Activated CD4-positive, alpha-beta T cell treated with anti-CD3 and anti-CD28 coated beads, Interleukin-2, amount 10 ng/mL, durations not matched to agents 7 days and 5 days (primary cell): ENCODE measurements around the gene SORCS2. TPM values are rescaled to one million over a fixed set of nuclear protein-coding genes. Genes with fewer than 3 reads are reported as not detected.

Experiments
- CTCF ChIA-PET: fragments of 350-600 bp; sonication (Branson Sonifier 250); formaldehyde crosslinking; loops from one replicate; lab custom pipeline; 2021; ENCODE audit warnings: antibody characterized with exemption; lab: Charles Lee
- POLR2A ChIA-PET: fragments of 350-600 bp; sonication (Branson Sonifier 250); formaldehyde crosslinking; loops from one replicate; lab custom pipeline; 2021; ENCODE audit warnings: antibody characterized with exemption; lab: Charles Lee
- DNase-seq: peaks from one replicate; pipeline ENCODE4 v3.0.0-alpha.2; 2020
- H3K27ac Mint-ChIP-seq: one replicate; pipeline ENCODE4 v1.8.0; 2021; ENCODE audit warnings: mild to moderate bottlenecking, moderate library complexity, mixed read lengths
- H3K27me3 Mint-ChIP-seq: one replicate; pipeline ENCODE4 v1.8.0; 2021; ENCODE audit warnings: mixed read lengths
- H3K36me3 Mint-ChIP-seq: one replicate; pipeline ENCODE4 v1.8.0; 2021; ENCODE audit warnings: low read depth, mixed read lengths
- H3K4me1 Mint-ChIP-seq: one replicate; pipeline ENCODE4 v1.8.0; 2021; ENCODE audit warnings: mixed read lengths
- H3K4me3 Mint-ChIP-seq: one replicate; pipeline ENCODE4 v1.8.0; 2021; ENCODE audit warnings: mild to moderate bottlenecking, moderate library complexity, mixed read lengths
- H3K9me3 Mint-ChIP-seq: one replicate; pipeline ENCODE4 v1.8.0; 2021; ENCODE audit warnings: mixed read lengths
- total RNA-seq, 2 experiments: library from RNA; stranded (reverse); gene quantifications; one replicate each; pipeline ENCODE4 v1.2.3, GENCODE V29; 2021

SORCS2 gene
- total RNA-seq, 2 experiments from 2014 or later: not detected

DNA sequence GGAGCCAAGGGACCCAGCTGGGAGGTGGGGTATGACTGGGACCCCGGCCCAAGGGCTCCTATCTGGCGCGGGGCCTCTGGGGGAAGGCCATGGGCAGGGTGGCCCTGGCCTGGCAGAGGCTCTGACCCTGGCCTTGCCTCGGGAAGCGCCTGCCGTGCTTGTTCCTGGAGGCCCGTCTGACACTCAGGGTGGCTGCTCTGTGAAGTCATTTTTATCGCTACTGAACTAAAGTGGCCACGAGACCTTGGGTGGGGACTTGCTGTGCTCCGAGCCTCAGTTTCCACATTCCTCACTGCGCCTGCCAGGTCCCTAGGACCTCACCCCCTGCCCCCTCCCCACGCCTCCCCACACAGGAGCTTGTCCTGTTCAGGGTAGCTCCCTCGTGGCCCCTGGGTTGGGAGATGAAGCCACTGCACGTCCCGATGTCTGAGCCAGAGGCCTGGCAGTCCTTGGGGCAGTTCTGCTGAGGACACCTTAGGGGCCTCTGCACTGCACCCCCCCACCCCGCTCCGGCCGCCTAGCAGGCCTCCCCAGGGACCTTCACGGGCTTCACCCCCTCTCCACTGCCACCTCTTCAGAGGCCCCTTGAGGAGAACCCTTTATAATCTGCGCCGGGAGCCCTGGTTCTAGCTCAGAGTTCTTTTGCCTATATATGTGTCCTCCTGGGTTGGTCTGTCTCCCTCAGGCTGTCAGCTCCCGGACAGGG lies 639 bp upstream of the SORCS2 start:
- no peaks in the 10 kb centered on the region for H3K9me3 Mint-ChIP-seq
- DNase-seq: no peak
- no peaks in the 10 kb centered on the region for H3K36me3 Mint-ChIP-seq
- H3K4me1 Mint-ChIP-seq: no peaks in the 10 kb centered on the region
- H3K27me3 Mint-ChIP-seq: peaks cover 36% of the 10 kb centered on the region
- CTCF ChIA-PET: interaction anchor here (1.3 kb wide), 1 partner anchor 778 kb away, joined by 3 read pairs; no protein-coding TSS in a partner anchor
- H3K4me3 Mint-ChIP-seq: peak overlapping the region; percentile 56
- no peak overlapping the region for H3K27ac Mint-ChIP-seq
- POLR2A ChIA-PET: no interaction called here

GRCh38 chr4:7193030-7193958 lies 956 bp downstream of the SORCS2 start:
- no peak for DNase-seq
- H3K36me3 Mint-ChIP-seq: no peaks in the 10 kb centered on the region
- no peak overlapping the region for H3K4me3 Mint-ChIP-seq
- H3K27ac Mint-ChIP-seq: no peak overlapping the region
- CTCF ChIA-PET: no interaction called here
- POLR2A ChIA-PET: no interaction called here
- H3K9me3 Mint-ChIP-seq: no peaks in the 10 kb centered on the region
- peaks cover 37% of the 10 kb centered on the region for H3K27me3 Mint-ChIP-seq
- H3K4me1 Mint-ChIP-seq: no peaks in the 10 kb centered on the region

DNA sequence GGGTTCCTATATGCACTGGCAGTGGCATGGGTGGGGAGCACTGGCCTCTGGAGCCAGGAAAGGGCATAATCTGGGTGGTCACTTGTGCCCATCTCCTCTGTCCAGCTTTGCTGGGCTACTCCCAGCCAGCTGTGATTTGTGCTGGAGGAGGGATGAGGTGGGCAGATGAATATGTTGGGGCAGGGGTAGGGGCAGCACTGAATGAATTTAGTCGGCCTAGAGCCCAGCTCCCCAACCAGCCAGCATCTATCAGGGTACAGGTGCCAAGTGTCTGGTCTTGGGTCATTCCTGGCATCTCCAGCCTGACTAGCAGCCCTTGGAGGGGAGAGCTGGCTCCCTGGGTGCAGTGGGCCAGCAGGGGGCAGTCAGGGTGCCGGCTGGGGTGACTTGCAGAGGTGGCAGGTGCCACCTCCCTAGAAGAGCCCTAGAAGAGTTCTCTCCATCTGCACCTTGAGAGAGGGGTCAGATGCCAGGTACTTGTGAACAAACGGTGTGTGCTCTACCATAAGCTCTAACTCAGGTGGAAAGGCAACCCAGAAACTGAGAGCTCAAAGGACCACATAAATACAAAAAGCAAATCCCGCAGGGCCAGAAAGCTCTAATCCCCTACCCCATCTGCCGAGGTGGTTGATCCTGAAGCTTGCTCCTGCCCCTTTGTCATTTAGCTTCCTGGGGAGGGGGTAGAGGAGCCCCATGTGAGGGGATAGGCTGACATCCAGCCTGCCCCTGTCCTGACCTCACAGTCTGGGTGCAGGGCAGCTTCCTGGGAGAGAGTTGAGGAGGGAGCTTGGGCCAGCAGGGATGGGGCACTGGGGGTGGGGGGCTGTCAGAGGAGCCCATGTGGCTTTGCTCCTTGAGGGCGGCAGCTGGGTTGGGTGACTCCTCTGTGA lies 2.2 kb downstream of the SORCS2 start:
- POLR2A ChIA-PET: no interaction called here
- CTCF ChIA-PET: interaction anchor here (0.5 kb wide), 1 partner anchor 829 kb away, joined by 3 read pairs; no protein-coding TSS in a partner anchor
- no peak overlapping the region for H3K4me3 Mint-ChIP-seq
- no peaks in the 10 kb centered on the region for H3K9me3 Mint-ChIP-seq
- DNase-seq: no peak
- no peaks in the 10 kb centered on the region for H3K36me3 Mint-ChIP-seq
- no peaks in the 10 kb centered on the region for H3K4me1 Mint-ChIP-seq
- peaks cover 35% of the 10 kb centered on the region for H3K27me3 Mint-ChIP-seq
- H3K27ac Mint-ChIP-seq: no peak overlapping the region

GRCh38 chr4:7195141-7195515 lies 2.8 kb downstream of the SORCS2 start:
- CTCF ChIA-PET: interaction anchor here (0.5 kb wide), 1 partner anchor 828 kb away, joined by 3 read pairs; no protein-coding TSS in a partner anchor
- no peaks in the 10 kb centered on the region for H3K4me1 Mint-ChIP-seq
- H3K27ac Mint-ChIP-seq: no peak overlapping the region
- H3K4me3 Mint-ChIP-seq: no peak overlapping the region
- no peaks in the 10 kb centered on the region for H3K9me3 Mint-ChIP-seq
- H3K36me3 Mint-ChIP-seq: no peaks in the 10 kb centered on the region
- POLR2A ChIA-PET: no interaction called here
- H3K27me3 Mint-ChIP-seq: peaks cover 30% of the 10 kb centered on the region
- no peak for DNase-seq

GRCh38 chr4:7195546-7196287 lies 3.4 kb downstream of the SORCS2 start:
- Mint-ChIP-seq H3K27me3 (peaks cover 26% of the 10 kb centered on the region), H3K4me3 (no peak overlapping the region), H3K36me3 (no peaks in the 10 kb centered on the region), H3K4me1 (no peaks in the 10 kb centered on the region), H3K9me3 (no peaks in the 10 kb centered on the region), H3K27ac (no peak overlapping the region)
- ChIA-PET POLR2A (no interaction called here), CTCF (no interaction called here)
- DNase-seq: no peak

- no peaks in the 10 kb centered on the region for H3K9me3 Mint-ChIP-seq
- CTCF ChIA-PET: interaction anchor here (1.1 kb wide), 1 partner anchor 19 kb away, joined by 3 read pairs; no protein-coding TSS in a partner anchor
- no peak for DNase-seq
- no peak overlapping the region for H3K27ac Mint-ChIP-seq
- H3K27me3 Mint-ChIP-seq: peaks cover 28% of the 10 kb centered on the region
- H3K4me3 Mint-ChIP-seq: no peak overlapping the region
- no peaks in the 10 kb centered on the region for H3K36me3 Mint-ChIP-seq
- H3K4me1 Mint-ChIP-seq: no peaks in the 10 kb centered on the region
- POLR2A ChIA-PET: no interaction called here
These were observed 3.9 kb downstream of the SORCS2 start for GRCh38 chr4:7196288-7196651.

GRCh38 chr4:7196736-7197135 lies 4.4 kb downstream of the SORCS2 start:
- H3K27ac Mint-ChIP-seq: no peak overlapping the region
- no peak overlapping the region for H3K4me3 Mint-ChIP-seq
- no peaks in the 10 kb centered on the region for H3K4me1 Mint-ChIP-seq
- POLR2A ChIA-PET: no interaction called here
- no peaks in the 10 kb centered on the region for H3K9me3 Mint-ChIP-seq
- H3K36me3 Mint-ChIP-seq: no peaks in the 10 kb centered on the region
- CTCF ChIA-PET: interaction anchor here (0.6 to 1.1 kb wide), 2 partner anchors 20 to 476 kb away, joined by 3 read pairs; no protein-coding TSS in a partner anchor
- no peak for DNase-seq
- H3K27me3 Mint-ChIP-seq: peaks cover 30% of the 10 kb centered on the region

GRCh38 chr4:7197910-7198309 lies 5.6 kb downstream of the SORCS2 start:
- H3K4me3 Mint-ChIP-seq: no peak overlapping the region
- ChIA-PET POLR2A (no interaction called here), CTCF (interaction anchor here (1.4 kb wide), 1 partner anchor 9 kb away, joined by 4 read pairs; no protein-coding TSS in a partner anchor)
- no peak for DNase-seq
- H3K9me3 Mint-ChIP-seq: no peaks in the 10 kb centered on the region
- peaks cover 26% of the 10 kb centered on the region for H3K27me3 Mint-ChIP-seq
- no peaks in the 10 kb centered on the region for H3K36me3 Mint-ChIP-seq
- H3K27ac Mint-ChIP-seq: no peak overlapping the region
- no peaks in the 10 kb centered on the region for H3K4me1 Mint-ChIP-seq

- Mint-ChIP-seq H3K9me3 (no peaks in the 10 kb centered on the region), H3K27ac (no peak overlapping the region), H3K4me3 (no peak overlapping the region), H3K36me3 (no peaks in the 10 kb centered on the region), H3K27me3 (peaks cover 24% of the 10 kb centered on the region), H3K4me1 (no peaks in the 10 kb centered on the region)
- CTCF ChIA-PET: interaction anchor here (1.4 kb wide), 1 partner anchor 9 kb away, joined by 4 read pairs; no protein-coding TSS in a partner anchor
- POLR2A ChIA-PET: no interaction called here
- no peak for DNase-seq
These were observed 6.2 kb downstream of the SORCS2 start for GRCh38 chr4:7198440-7199128.

DNA sequence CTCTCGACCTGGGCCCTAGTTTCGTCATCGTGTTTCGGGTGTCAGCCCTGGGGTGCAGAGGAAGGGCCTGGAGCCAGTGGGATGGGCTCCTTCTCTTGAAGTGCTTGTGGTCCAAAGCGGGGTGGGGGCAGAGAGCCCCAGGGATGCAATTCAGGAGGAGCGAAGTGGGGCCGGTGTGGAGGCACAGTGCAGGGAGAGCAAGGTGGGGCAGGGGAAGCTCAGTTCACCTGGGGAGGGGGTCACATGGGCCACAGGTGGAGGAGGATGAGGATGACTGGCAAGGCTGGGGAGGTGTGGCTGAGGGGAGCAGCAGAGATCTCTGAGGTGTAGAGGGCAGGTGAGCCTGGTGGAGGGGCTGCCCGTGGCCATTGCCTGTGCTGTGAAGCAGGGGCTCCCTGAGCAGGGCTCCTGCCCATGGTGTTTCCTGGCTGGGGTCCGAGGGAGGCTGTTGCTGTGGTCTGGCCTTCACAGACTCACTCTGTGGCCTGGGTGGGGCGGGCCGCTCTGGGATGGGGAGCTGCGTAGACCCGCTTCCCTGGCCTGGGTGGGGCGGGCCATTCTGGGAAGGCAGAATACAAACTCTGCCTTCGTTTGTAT lies 6.9 kb downstream of the SORCS2 start:
- no peaks in the 10 kb centered on the region for H3K9me3 Mint-ChIP-seq
- peaks cover 17% of the 10 kb centered on the region for H3K27me3 Mint-ChIP-seq
- no peaks in the 10 kb centered on the region for H3K4me1 Mint-ChIP-seq
- DNase-seq: no peak
- H3K27ac Mint-ChIP-seq: no peak overlapping the region
- CTCF ChIA-PET: no interaction called here
- POLR2A ChIA-PET: no interaction called here
- no peaks in the 10 kb centered on the region for H3K36me3 Mint-ChIP-seq
- H3K4me3 Mint-ChIP-seq: no peak overlapping the region

DNA sequence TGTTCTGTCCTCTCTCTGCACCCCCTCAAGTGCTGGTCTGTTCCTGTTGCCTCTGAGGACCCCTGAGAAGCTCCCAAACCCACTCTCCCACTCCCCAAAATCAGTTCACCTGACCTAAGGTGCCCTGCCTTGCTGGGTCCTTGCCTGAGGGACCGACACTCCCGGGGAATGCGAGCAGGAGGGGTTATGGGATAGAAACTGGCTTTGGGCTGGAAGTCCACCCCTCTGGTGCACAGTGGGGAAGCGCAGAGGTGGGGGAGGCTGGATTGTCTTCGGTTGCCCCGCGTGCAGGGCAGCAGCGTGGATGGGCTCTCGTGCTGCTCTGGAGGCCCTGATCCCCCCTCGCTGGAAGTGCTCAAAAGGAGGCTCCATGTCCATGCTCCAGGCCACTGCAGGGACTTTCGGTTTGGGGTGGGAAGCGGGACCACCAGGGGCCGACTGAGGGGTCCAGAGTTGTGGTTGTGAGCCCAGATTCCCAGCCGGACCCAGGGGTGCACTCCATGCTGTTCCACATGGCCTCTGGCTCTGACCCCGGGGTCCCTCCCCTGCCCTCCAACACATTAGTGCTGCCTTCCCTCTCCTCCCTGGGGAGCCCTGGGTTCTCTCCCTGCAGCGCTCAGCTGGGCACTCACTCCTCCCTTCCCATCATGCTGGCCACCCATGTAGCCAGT lies 7.6 kb downstream of the SORCS2 start:
- Mint-ChIP-seq H3K9me3 (no peaks in the 10 kb centered on the region), H3K4me1 (no peaks in the 10 kb centered on the region), H3K27me3 (peaks cover 11% of the 10 kb centered on the region), H3K27ac (no peak overlapping the region), H3K4me3 (no peak overlapping the region), H3K36me3 (no peaks in the 10 kb centered on the region)
- no peak for DNase-seq
- ChIA-PET CTCF (no interaction called here), POLR2A (no interaction called here)
